MCF 10A (cell line): ENCODE data around the gene SWI5. TPM values are rescaled to one million over a fixed set of nuclear protein-coding genes. Genes with fewer than 3 reads are reported as not detected.
A peak's percentile ranks its signal among the peaks of the same experiment; 100 is the strongest.
"Not testable (repeated sequence)": the region's sequence is repeated elsewhere in the genome, so short reads cannot be mapped to it uniquely, and the experiment has no call there.

Experiments
- BruUV-seq: library from RNA; stranded (reverse); fragments of 400-500 nt; replicated peaks from 2 replicates; lab custom pipeline; 2021; lab: Mats Ljungman, UMichigan
- CTCF ChIA-PET: fragments of 300-600 bp; sonication (Branson Sonifier 250); formaldehyde crosslinking; extraction: SDS; loops from one replicate; lab custom pipeline; 2021; ENCODE audit warnings: antibody characterized with exemption, inconsistent platforms; lab: Yijun Ruan, JAX
- POLR2A ChIA-PET: fragments of 300-600, 350-650 bp; sonication (Branson Sonifier 250); formaldehyde crosslinking; extraction: SDS; loops from one replicate; lab custom pipeline; 2020; ENCODE audit warnings: antibody characterized with exemption, inconsistent platforms; lab: Yijun Ruan, JAX
- DNase-seq: peaks from one replicate; pipeline ENCODE4 v3.0.0-alpha.2; 2018; ENCODE audit not compliant: unreplicated experiment
- H3K27ac Mint-ChIP-seq: one replicate; pipeline ENCODE4 v1.8.0; 2022; ENCODE audit warnings: mild to moderate bottlenecking, low read depth, mixed read lengths; ENCODE audit not compliant: unreplicated experiment
- H3K27me3 Mint-ChIP-seq: one replicate; pipeline ENCODE4 v1.8.0; 2022; ENCODE audit warnings: mixed read lengths; ENCODE audit not compliant: insufficient read depth, unreplicated experiment
- H3K36me3 Mint-ChIP-seq: one replicate; pipeline ENCODE4 v1.8.0; 2022; ENCODE audit warnings: mild to moderate bottlenecking, moderate library complexity, mixed read lengths; ENCODE audit not compliant: insufficient read depth, unreplicated experiment
- H3K4me1 Mint-ChIP-seq: one replicate; pipeline ENCODE4 v1.8.0; 2022; ENCODE audit warnings: mixed read lengths; ENCODE audit not compliant: insufficient read depth, unreplicated experiment
- H3K4me3 Mint-ChIP-seq: one replicate; pipeline ENCODE4 v1.8.0; 2022; ENCODE audit warnings: mild to moderate bottlenecking, moderate library complexity, mixed read lengths; ENCODE audit not compliant: unreplicated experiment
- H3K9me3 Mint-ChIP-seq: one replicate; pipeline ENCODE4 v1.8.0; 2022; ENCODE audit warnings: mixed read lengths; ENCODE audit not compliant: unreplicated experiment
- CTCF ChIP-seq: fragments of 200-600 bp; IDR thresholded peaks from one replicate; pipeline ENCODE4 v1.8.0; 2022; ENCODE audit warnings: antibody characterized with exemption, mild to moderate bottlenecking; ENCODE audit not compliant: unreplicated experiment
- intact Hi-C: fragments of 100-400 bp; cut with micrococcal nuclease; formaldehyde crosslinking; loops from 2 replicates; pipeline ENCODE4 v1.14.1; 2022
- total RNA-seq: library from RNA; stranded (reverse); gene quantifications from 2 replicates; pipeline ENCODE4 v1.2.3, GENCODE V29; 2022

Gene SWI5
- total RNA-seq, 1 experiment from 2014 or later = 27.7 TPM

- intact Hi-C loops = no loop called here
- CTCF ChIA-PET = interaction anchor here (1.5 kb wide), 1 partner anchor 19 kb away, joined by 4 read pairs; no protein-coding TSS in a partner anchor
- Mint-ChIP-seq H3K4me3 (peak overlapping the region; percentile 92), H3K9me3 (no peaks in the 10 kb centered on the region), H3K4me1 (peaks cover 18% of the 10 kb centered on the region), H3K27ac (peak overlapping the region; percentile 79), H3K27me3 (no peaks in the 10 kb centered on the region), H3K36me3 (peaks cover 36% of the 10 kb centered on the region)
- POLR2A ChIA-PET = interaction anchor here (0.6 to 1.6 kb wide), 2 partner anchors 10 to 77 kb away, joined by 3 to 4 read pairs; no protein-coding TSS in a partner anchor
- TF ChIP-seq CTCF = no peak
- BruUV-seq = no TSS peak
- no peak for DNase-seq
Measured at GRCh38 chr9:128274245-128274644, 1.8 kb upstream of the SWI5 start.

- DNase-seq = no peak
- Mint-ChIP-seq H3K36me3 (peaks cover 33% of the 10 kb centered on the region), H3K9me3 (no peaks in the 10 kb centered on the region), H3K27ac (peak within 1 kb of the TSS; percentile 79), H3K27me3 (no peaks in the 10 kb centered on the region), H3K4me3 (peak within 1 kb of the TSS; percentile 92), H3K4me1 (peaks cover 18% of the 10 kb centered on the region)
- TF ChIP-seq CTCF = no peak
- BruUV-seq = no TSS peak
- ChIA-PET POLR2A (interaction anchor here (0.6 to 2.1 kb wide), 16 partner anchors 8 to 827 kb away, joined by 3 to 12 read pairs (median 4); partner anchors contain the start of genes ENDOG and URM1), CTCF (no interaction called here)
- intact Hi-C loops = loop anchor here (1.0 kb wide), 1 partner anchor 54 kb away; no protein-coding TSS in a partner anchor
Measured at GRCh38 chr9:128275198-128276007, 673 bp upstream of the SWI5 start, which contains the start of gene GOLGA2. Gene GOLGA2, minus strand, starts transcription at chr9:128276007. Its CDS starts 31 bp downstream, at chr9:128275976.

GRCh38 chr9:128276574-128277270 is 646 bp downstream of the SWI5 start:
- Mint-ChIP-seq H3K36me3 (peaks cover 22% of the 10 kb centered on the region), H3K27ac (peak overlapping the region; percentile 79), H3K4me1 (peaks cover 18% of the 10 kb centered on the region), H3K9me3 (no peaks in the 10 kb centered on the region), H3K27me3 (no peaks in the 10 kb centered on the region), H3K4me3 (peak overlapping the region; percentile 92)
- no peak for DNase-seq
- CTCF ChIA-PET = interaction anchor here (0.6 kb wide), 2 partner anchors 95 to 598 kb away, joined by 3 read pairs; partner anchors contain the start of gene URM1
- POLR2A ChIA-PET = interaction anchor here (0.6 to 2.1 kb wide), 9 partner anchors 10 to 107 kb away, joined by 3 to 12 read pairs (median 5); partner anchors contain the start of gene URM1
- TSS peak; percentile 37 for BruUV-seq
- TF ChIP-seq CTCF = no peak
- intact Hi-C loops = loop anchor here (1.0 kb wide), 1 partner anchor 53 kb away; no protein-coding TSS in a partner anchor

GRCh38 chr9:128279088-128280073 is 3.3 kb downstream of the SWI5 start:
- DNase-seq, H3K4me3 Mint-ChIP-seq, H3K9me3 Mint-ChIP-seq, H3K27ac Mint-ChIP-seq, CTCF ChIA-PET, H3K27me3 Mint-ChIP-seq, BruUV-seq, POLR2A ChIA-PET, intact Hi-C loops: not testable (repeated sequence)
- peaks cover 13% of the 10 kb centered on the region for H3K4me1 Mint-ChIP-seq
- peaks cover 13% of the 10 kb centered on the region for H3K36me3 Mint-ChIP-seq
